NT2/D1 (cell line): ENCODE results near the gene NLRP3.

Source experiments
- DNase-seq: peaks from one replicate; pipeline ENCODE4 v3.0.0-alpha.2; 2011; ENCODE audit warnings: low read depth, low spot score
- H3K27me3 ChIP-seq: 2 replicates; pipeline ENCODE4 v1.6.0; 2011; ENCODE audit warnings: mild to moderate bottlenecking; ENCODE audit not compliant: insufficient read length, insufficient read depth
- H3K36me3 ChIP-seq: 2 replicates; pipeline ENCODE4 v1.6.1; 2011; ENCODE audit warnings: mild to moderate bottlenecking, low read length, mixed read lengths; ENCODE audit not compliant: insufficient read depth, insufficient read length
- H3K4me1 ChIP-seq: 2 replicates; pipeline ENCODE4 v1.5.1; 2011; ENCODE audit not compliant: insufficient read depth, insufficient read length
- H3K4me3 ChIP-seq: 2 replicates; pipeline ENCODE4 v1.5.1; 2011; ENCODE audit warnings: low read depth; ENCODE audit not compliant: insufficient read length
- H3K9ac ChIP-seq: 2 replicates; pipeline ENCODE4 v1.6.0; 2011; ENCODE audit warnings: low read depth; ENCODE audit not compliant: insufficient read length
- H3K9me3 ChIP-seq: 2 replicates; pipeline ENCODE4 v1.5.1; 2011; ENCODE audit warnings: mild to moderate bottlenecking, low read length; ENCODE audit not compliant: insufficient read depth
- SUZ12 ChIP-seq: IDR thresholded peaks from 2 replicates; pipeline ENCODE4 v1.6.1; 2011; ENCODE audit not compliant: insufficient read length, insufficient read depth; ENCODE audit errors: extremely low read depth
- YY1 ChIP-seq: IDR thresholded peaks from 2 replicates; pipeline ENCODE4 v1.6.1; 2011; ENCODE audit not compliant: insufficient read length, insufficient read depth
- ZNF274 ChIP-seq: IDR thresholded peaks from 2 replicates; pipeline ENCODE4 v1.6.1; 2011; ENCODE audit warnings: mild to moderate bottlenecking, low read depth, low read length

Gene NLRP3

GRCh38 chr1:247434005-247434404 lies 18.0 kb downstream of the NLRP3 start:
- Histone ChIP-seq H3K9me3 (no peaks in the 10 kb centered on the region), H3K36me3 (no peaks in the 10 kb centered on the region), H3K4me3 (no peak overlapping the region), H3K9ac (no peak overlapping the region), H3K4me1 (no peaks in the 10 kb centered on the region), H3K27me3 (no peaks in the 10 kb centered on the region)
- TF ChIP-seq ZNF274, result no peak
- no peak for DNase-seq

DNA sequence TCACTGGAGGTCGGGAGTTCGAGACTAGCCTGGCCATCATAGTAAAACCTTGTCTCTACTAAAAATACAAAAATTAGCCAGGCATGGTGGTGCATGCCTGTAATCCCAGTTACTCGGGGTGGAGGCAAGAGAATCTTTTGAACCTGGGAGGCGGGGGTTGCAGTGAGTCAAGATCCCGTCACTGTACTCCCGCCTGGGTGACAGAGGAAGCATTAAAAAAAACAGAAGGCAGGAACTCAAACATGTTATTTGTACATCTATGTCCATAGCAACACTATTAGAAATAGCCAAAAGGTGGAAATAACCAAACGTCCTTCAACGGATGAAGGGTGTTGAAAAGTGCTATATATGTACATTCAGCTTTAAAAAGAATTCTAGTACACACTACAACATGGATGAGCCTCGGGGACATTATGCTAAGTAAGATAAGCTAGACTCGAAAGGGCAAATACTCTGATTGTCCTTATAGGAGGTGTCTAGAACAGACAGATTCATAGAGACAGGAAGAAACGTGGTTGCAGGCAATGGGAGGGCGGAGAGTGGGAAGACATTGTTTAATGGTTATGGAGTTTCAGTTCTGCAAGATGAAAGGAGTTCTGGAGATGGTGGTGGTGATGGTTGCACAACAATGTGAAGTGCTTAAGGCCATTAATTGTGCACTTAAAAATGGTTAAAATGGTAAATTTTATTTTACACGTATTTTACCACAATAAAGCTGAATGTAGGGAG lies 19.2 kb downstream of the NLRP3 start:
- Histone ChIP-seq H3K36me3 (no peaks in the 10 kb centered on the region), H3K9ac (no peak overlapping the region), H3K4me1 (no peaks in the 10 kb centered on the region), H3K9me3 (peaks cover 4% of the 10 kb centered on the region; the same call in 1 of the 2 replicates), H3K27me3 (no peaks in the 10 kb centered on the region), H3K4me3 (no peak overlapping the region)
- no peak for TF ChIP-seq SUZ12
- no peak for TF ChIP-seq ZNF274
- TF ChIP-seq YY1, result no peak
- DNase-seq, result no peak

DNA sequence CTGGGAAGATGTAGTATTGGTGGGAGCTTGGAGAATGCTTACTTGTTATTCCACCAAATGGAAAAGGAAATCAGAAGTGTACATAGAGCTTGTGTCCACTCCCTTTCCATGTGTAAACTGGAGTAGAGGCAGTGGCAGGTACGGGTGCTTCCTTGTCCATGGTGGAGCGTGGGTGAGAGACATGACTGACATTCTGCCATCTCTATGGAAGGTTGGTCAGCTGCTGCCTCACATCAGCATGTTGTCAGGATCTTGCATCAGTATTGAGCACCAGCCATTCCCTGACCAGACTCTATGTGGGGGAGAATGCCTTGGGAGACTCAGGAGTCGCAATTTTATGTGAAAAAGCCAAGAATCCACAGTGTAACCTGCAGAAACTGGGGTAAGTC lies 19.8 kb downstream of the NLRP3 start:
- Histone ChIP-seq H3K27me3 (no peaks in the 10 kb centered on the region), H3K9me3 (peaks cover 4% of the 10 kb centered on the region; the same call in 1 of the 2 replicates), H3K4me1 (no peaks in the 10 kb centered on the region), H3K36me3 (no peaks in the 10 kb centered on the region), H3K9ac (no peak overlapping the region), H3K4me3 (no peak overlapping the region)
- no peak for TF ChIP-seq SUZ12
- no peak for TF ChIP-seq ZNF274
- TF ChIP-seq YY1, result no peak
- no peak for DNase-seq

GRCh38 chr1:247437551-247438505 lies 21.9 kb downstream of the NLRP3 start:
- no peak for DNase-seq
- no peaks in the 10 kb centered on the region for H3K4me1 ChIP-seq
- no peak for TF ChIP-seq ZNF274
- TF ChIP-seq SUZ12, result no peak
- TF ChIP-seq YY1, result no peak

DNA sequence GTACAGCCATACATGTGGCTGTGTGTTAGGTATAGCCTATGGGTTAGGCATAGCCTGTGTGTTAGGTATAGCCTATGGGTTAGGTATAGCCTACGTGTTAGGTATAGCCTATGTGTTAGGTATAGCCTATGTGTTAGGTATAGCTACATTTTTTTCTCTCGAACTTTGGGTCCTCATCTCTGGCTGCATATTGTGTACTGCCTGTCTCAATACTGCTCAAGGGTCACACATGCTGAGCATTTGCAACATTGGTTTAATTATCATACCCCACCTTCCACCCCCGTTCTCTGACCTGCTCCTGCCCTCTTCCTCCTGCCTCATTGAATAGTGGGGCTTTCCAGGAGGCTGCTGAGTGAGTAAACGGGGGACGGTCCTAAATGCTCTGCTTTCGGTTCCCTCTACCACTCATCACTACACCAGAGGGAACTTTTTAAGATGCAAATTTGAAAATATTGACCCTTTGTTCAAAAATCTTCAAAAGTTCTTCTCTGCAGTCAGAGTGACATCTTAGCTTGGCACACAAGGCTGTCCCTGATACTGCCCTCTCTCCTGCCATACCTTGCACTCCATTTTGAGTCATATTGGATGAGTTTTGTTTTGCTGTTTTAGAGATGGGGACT lies 24.1 kb downstream of the NLRP3 start:
- H3K27me3 ChIP-seq, result no peaks in the 10 kb centered on the region
- no peaks in the 10 kb centered on the region for H3K36me3 ChIP-seq
- TF ChIP-seq ZNF274 (no peak), YY1 (no peak), SUZ12 (no peak)
- H3K9ac ChIP-seq, result no peak overlapping the region
- peaks cover 2% of the 10 kb centered on the region for H3K4me1 ChIP-seq
- DNase-seq, result no peak
- H3K4me3 ChIP-seq, result no peak overlapping the region
- H3K9me3 ChIP-seq, result peaks cover 4% of the 10 kb centered on the region; the same call in 1 of the 2 replicates

More at GRCh38 chr1:247437551-247438505, 21.9 kb downstream of the NLRP3 start:
- Histone ChIP-seq H3K9ac (no peak overlapping the region), H3K36me3 (no peaks in the 10 kb centered on the region), H3K9me3 (peaks cover 4% of the 10 kb centered on the region; the same call in 1 of the 2 replicates), H3K4me3 (no peak overlapping the region), H3K27me3 (no peaks in the 10 kb centered on the region)

GRCh38 chr1:247441606-247442005 lies 25.6 kb downstream of the NLRP3 start:
- no peak overlapping the region for H3K4me3 ChIP-seq
- no peaks in the 10 kb centered on the region for H3K36me3 ChIP-seq
- no peak for TF ChIP-seq SUZ12
- no peak for TF ChIP-seq YY1
- TF ChIP-seq ZNF274, result no peak
- no peak overlapping the region for H3K9ac ChIP-seq
- no peaks in the 10 kb centered on the region for H3K27me3 ChIP-seq
- peaks cover 4% of the 10 kb centered on the region; the same call in 1 of the 2 replicates for H3K9me3 ChIP-seq
- no peak for DNase-seq
- H3K4me1 ChIP-seq, result peaks cover 2% of the 10 kb centered on the region
